AG04449 (cell line): ENCODE results near the gene PRICKLE1.

Experiments used
- CTCF ChIA-PET: fragments of 350-600 bp; formaldehyde crosslinking; extraction: SDS; loops from one replicate; lab custom pipeline; 2021; ENCODE audit warnings: antibody characterized with exemption; lab: Yijun Ruan, JAX
- POLR2A ChIA-PET: fragments of 400-600, 350-600 bp; formaldehyde crosslinking; extraction: SDS; loops from one replicate; lab custom pipeline; 2020; ENCODE audit warnings: antibody characterized with exemption, inconsistent platforms; lab: Yijun Ruan, JAX
- DNase-seq: peaks from one replicate; pipeline ENCODE4 v3.0.0-alpha.2; 2010; ENCODE audit warnings: low read depth, low spot score
- H3K4me3 ChIP-seq: 2 replicates; pipeline ENCODE4 v1.5.1; 2011; ENCODE audit warnings: low read depth, mild to moderate bottlenecking, control low read depth, low read length
- TF ChIP-seq, protein P1 (sequence below): IDR thresholded peaks from one replicate; pipeline ENCODE4 v1.5.1; 2011; ENCODE audit warnings: mild to moderate bottlenecking, moderate library complexity, low read length, control low read depth, inconsistent platforms; ENCODE audit not compliant: insufficient read depth; ENCODE audit errors: missing control alignments

Gene PRICKLE1

DNA sequence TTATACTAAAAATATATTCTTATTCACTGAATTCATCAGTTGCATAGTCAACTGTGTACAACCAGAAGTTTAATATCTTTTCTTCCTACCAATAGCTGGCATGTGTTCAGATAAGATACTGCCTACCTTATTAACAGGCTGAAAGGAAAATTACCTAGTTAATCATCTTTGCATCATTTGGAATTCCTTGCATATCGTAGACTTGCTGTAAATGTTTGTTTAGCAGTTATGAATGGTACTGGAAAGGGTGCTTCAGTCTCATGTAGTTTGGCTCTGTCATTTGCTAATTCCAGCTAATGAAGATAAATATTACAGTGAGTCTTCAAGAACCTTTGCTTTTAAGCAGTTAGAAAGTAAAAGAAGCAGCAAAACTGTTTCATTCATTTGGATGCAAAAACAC lies 179.2 kb downstream of the PRICKLE1 start:
- no peak overlapping the region for H3K4me3 ChIP-seq
- TF ChIP-seq, protein P1, sequence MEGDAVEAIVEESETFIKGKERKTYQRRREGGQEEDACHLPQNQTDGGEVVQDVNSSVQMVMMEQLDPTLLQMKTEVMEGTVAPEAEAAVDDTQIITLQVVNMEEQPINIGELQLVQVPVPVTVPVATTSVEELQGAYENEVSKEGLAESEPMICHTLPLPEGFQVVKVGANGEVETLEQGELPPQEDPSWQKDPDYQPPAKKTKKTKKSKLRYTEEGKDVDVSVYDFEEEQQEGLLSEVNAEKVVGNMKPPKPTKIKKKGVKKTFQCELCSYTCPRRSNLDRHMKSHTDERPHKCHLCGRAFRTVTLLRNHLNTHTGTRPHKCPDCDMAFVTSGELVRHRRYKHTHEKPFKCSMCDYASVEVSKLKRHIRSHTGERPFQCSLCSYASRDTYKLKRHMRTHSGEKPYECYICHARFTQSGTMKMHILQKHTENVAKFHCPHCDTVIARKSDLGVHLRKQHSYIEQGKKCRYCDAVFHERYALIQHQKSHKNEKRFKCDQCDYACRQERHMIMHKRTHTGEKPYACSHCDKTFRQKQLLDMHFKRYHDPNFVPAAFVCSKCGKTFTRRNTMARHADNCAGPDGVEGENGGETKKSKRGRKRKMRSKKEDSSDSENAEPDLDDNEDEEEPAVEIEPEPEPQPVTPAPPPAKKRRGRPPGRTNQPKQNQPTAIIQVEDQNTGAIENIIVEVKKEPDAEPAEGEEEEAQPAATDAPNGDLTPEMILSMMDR = no peak
- DNase-seq = no peak
- ChIA-PET POLR2A (no interaction called here), CTCF (interaction anchor here (0.7 kb wide), 1 partner anchor 39 kb away, joined by 3 read pairs; no protein-coding TSS in a partner anchor)

DNA sequence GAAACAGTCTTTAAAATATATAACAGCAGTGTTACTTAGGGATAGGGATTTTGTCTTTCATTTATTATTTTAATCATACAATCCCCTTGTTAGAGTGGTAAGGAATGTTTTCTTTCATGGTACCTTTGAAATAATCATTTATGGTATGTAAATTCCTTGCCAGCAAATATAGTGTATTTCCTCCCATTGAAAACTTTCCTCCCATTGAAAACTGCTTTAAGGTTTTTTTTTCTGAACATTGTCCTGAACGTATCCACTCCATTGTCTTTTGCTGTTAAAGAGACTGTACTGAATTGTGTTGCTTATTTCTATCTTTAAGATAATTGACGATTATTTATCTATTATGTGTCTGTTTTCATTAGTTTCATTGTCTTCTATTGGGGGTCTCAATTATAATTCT lies 180.1 kb downstream of the PRICKLE1 start:
- TF ChIP-seq, protein P1 = no peak
- no peak for DNase-seq
- H3K4me3 ChIP-seq = no peak overlapping the region
- POLR2A ChIA-PET = no interaction called here
- CTCF ChIA-PET = no interaction called here

DNA sequence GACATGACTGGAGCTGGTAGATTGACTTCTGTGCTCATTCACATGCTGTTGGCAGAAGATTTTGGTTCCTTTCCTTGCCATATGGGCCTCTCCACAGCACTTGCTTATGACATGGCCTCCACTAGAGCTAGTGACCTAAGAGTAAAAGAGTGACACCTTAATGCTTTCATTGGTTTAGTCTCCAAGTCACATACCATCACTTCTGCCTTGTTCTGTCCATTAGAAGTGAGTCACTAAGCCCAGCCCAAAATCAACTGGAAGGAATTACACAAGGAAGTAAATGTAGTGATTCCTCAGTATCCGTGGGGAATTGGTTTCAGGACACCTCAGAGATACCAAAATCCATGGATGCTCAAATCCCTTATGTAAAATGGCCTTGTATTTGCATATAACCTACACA lies 182.2 kb downstream of the PRICKLE1 start:
- no peak for DNase-seq
- TF ChIP-seq, protein P1 = no peak
- ChIA-PET POLR2A (no interaction called here), CTCF (interaction anchor here (1.3 kb wide), 1 partner anchor 35 kb away, joined by 8 read pairs; no protein-coding TSS in a partner anchor)
- no peak overlapping the region for H3K4me3 ChIP-seq
